ENCODE measurements around the gene DCHS2. TPM values are rescaled to one million over a fixed set of nuclear protein-coding genes. Genes with fewer than 3 reads are reported as not detected.

DCHS2 gene
- total RNA-seq, 2 donors from 2014 or later = 1.2 to 1.5 TPM

- peak overlapping the region; percentile 13 for H3K4me3 ChIP-seq
- H3K36me3 ChIP-seq = no peaks in the 10 kb centered on the region
- no peak overlapping the region for H3K27ac ChIP-seq
- no peak overlapping the region for H3K9ac ChIP-seq (ENCODE audit: low read depth in 2 of 2, low read length in 2 of 2)
- peaks cover 32% of the 10 kb centered on the region for H3K27me3 ChIP-seq
- H3K9me3 ChIP-seq = no peaks in the 10 kb centered on the region
- no peak for TF ChIP-seq CTCF (IDR thresholded peaks at IDR 0.05)
- H3K4me1 ChIP-seq = no peaks in the 10 kb centered on the region
- intact Hi-C loops (cut with DNase I) = no loop called here
- DNase-seq = no peak
Observed at GRCh38 chr4:154490234-154490582, 1.4 kb downstream of the DCHS2 start.

- no peak for DNase-seq
- H3K27ac ChIP-seq = no peak overlapping the region
- no peaks in the 10 kb centered on the region for H3K9me3 ChIP-seq
- H3K4me3 ChIP-seq = no peak overlapping the region
- no peaks in the 10 kb centered on the region for H3K4me1 ChIP-seq
- H3K9ac ChIP-seq (ENCODE audit: low read depth in 2 of 2, low read length in 2 of 2) = no peak overlapping the region
- H3K27me3 ChIP-seq = peaks cover 32% of the 10 kb centered on the region
- TF ChIP-seq CTCF (IDR thresholded peaks at IDR 0.05) = no peak
- H3K36me3 ChIP-seq = no peaks in the 10 kb centered on the region
- intact Hi-C loops (cut with DNase I) = no loop called here
Observed at GRCh38 chr4:154489558-154490233, 1.9 kb downstream of the DCHS2 start.

GRCh38 chr4:154487145-154487544 lies 4.5 kb downstream of the DCHS2 start:
- Histone ChIP-seq H3K27me3 (peaks cover 30% of the 10 kb centered on the region), H3K4me3 (no peak overlapping the region), H3K9ac (ENCODE audit: low read depth in 2 of 2, low read length in 2 of 2) (no peak overlapping the region), H3K9me3 (no peaks in the 10 kb centered on the region), H3K36me3 (no peaks in the 10 kb centered on the region), H3K4me1 (no peaks in the 10 kb centered on the region), H3K27ac (no peak overlapping the region)
- intact Hi-C loops (cut with DNase I) = no loop called here
- DNase-seq = no peak
- no peak for TF ChIP-seq CTCF (IDR thresholded peaks at IDR 0.05)

DNA sequence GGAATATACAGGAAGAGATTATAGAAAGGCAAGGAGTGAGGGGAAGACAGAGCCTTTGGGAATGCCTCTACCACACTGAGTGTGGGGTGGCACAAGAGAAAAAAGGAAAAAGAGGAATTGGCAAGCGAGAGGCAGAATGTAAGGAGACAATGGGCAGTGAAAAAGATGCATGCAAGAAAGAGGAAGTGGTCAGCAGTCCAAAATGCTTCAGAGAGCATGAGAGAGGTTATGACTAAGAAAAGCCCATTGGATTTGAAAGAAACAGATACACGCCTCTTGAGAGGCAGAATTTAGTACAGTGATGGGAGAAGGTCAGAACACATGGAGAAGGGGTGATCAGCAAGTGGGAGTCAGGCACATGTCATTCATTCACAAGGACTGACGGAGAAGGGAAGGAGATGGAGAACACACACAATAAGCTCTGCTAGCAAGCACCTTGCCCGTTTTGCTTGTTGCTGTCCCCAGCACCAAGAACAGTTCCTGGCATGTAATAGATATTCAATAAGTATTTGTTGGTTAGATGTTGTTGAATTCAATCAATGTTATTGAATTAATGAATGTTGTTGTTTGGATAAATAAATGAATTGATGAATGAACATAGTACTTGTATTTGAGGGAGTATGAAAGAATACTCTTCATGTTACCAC lies 6.3 kb downstream of the DCHS2 start:
- no peak for DNase-seq
- no peak for TF ChIP-seq CTCF (IDR thresholded peaks at IDR 0.05)
- intact Hi-C loops (cut with DNase I) = no loop called here
- Histone ChIP-seq H3K36me3 (no peaks in the 10 kb centered on the region), H3K9ac (ENCODE audit: low read depth in 2 of 2, low read length in 2 of 2) (no peak overlapping the region), H3K27me3 (peaks cover 11% of the 10 kb centered on the region), H3K27ac (no peak overlapping the region), H3K4me1 (no peaks in the 10 kb centered on the region), H3K9me3 (no peaks in the 10 kb centered on the region), H3K4me3 (no peak overlapping the region)

DNA sequence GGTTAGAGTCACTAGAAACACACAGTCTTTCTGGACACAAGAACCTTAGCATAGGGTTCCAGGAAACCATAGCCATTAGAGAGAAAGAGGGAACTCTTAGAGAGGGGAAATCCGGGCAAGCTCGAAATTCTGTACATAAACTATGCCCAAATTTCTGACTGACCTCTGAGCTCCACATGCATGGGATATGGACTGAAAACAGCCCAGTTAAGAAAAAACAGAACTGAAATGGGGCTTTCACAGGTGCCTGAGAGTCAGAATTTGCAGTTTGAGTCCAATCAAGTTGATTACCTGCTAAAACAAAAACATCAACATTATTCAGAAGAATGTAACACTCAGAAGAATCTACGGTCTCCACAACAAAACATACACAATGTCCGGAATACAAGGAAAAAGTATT lies 13.1 kb downstream of the DCHS2 start:
- no peak for DNase-seq
- no peak overlapping the region for H3K9ac ChIP-seq (ENCODE audit: low read depth in 2 of 2, low read length in 2 of 2)
- no peaks in the 10 kb centered on the region for H3K4me1 ChIP-seq
- no peaks in the 10 kb centered on the region for H3K36me3 ChIP-seq
- intact Hi-C loops (cut with DNase I) = no loop called here
- no peak overlapping the region for H3K27ac ChIP-seq
- no peak overlapping the region for H3K4me3 ChIP-seq
- H3K27me3 ChIP-seq = no peaks in the 10 kb centered on the region
- no peaks in the 10 kb centered on the region for H3K9me3 ChIP-seq
- no peak for TF ChIP-seq CTCF (IDR thresholded peaks at IDR 0.05)
